ENCODE results near the gene SLBP.

GRCh38 chr4:1758306-1759121 is 46.4 kb upstream of the SLBP start:
- TF ChIP-seq CTCF (IDR thresholded peaks at IDR 0.05; ENCODE audit: control extremely low read depth in 1 of 3, insufficient read depth in 1 of 3, low read depth in 1 of 3, low read length in 3 of 3) (no peak), HDAC6 (IDR thresholded peaks at IDR 0.05; ENCODE audit: low read depth, low read length) (no peak), TAF1 (IDR thresholded peaks at IDR 0.05; ENCODE audit: low read depth, low read length) (no peak)

All from H1 (cell line).